ENCODE measurements around the gene KRT74. TPM values are rescaled to one million over a fixed set of nuclear protein-coding genes. Genes with fewer than 3 reads are reported as not detected.

KRT74 gene
- total RNA-seq, 6 experiments from 2014 or later, result not detected

DNA sequence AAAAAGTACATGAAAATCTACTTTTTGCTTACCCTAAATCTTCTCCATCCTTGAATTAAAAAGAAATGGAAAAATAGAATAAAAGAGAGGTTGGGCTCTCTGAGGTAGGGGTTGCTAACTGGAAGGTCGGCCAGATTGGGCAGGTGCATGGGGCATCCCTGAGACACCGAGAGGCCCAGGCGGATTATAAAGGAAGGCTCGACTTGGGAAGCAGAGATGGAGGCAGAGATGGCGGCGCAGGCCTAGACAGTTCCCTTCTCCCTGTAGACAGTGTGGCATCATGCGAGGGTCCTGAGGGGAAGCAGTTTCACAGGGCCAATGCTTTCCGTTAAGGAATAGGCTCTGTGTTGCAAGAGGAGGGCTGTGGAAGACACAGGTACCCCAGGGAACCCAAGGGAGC is 3.7 kb upstream of the KRT74 start:
- Histone ChIP-seq H3K4me1 (no peaks in the 10 kb centered on the region), H3K4me3 (no peak overlapping the region), H3K27ac (no peak overlapping the region), H3K27me3 (no peaks in the 10 kb centered on the region), H3K9me3 (no peaks in the 10 kb centered on the region), H3K36me3 (no peaks in the 10 kb centered on the region)
- TF ChIP-seq POLR2A (IDR thresholded peaks at IDR 0.05), result no peak
- TF ChIP-seq, protein P1, sequence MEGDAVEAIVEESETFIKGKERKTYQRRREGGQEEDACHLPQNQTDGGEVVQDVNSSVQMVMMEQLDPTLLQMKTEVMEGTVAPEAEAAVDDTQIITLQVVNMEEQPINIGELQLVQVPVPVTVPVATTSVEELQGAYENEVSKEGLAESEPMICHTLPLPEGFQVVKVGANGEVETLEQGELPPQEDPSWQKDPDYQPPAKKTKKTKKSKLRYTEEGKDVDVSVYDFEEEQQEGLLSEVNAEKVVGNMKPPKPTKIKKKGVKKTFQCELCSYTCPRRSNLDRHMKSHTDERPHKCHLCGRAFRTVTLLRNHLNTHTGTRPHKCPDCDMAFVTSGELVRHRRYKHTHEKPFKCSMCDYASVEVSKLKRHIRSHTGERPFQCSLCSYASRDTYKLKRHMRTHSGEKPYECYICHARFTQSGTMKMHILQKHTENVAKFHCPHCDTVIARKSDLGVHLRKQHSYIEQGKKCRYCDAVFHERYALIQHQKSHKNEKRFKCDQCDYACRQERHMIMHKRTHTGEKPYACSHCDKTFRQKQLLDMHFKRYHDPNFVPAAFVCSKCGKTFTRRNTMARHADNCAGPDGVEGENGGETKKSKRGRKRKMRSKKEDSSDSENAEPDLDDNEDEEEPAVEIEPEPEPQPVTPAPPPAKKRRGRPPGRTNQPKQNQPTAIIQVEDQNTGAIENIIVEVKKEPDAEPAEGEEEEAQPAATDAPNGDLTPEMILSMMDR (IDR thresholded peaks at IDR 0.05), result no peak
- ATAC-seq, result no peak
- 77% methylated on average over 4 of the region's 8 CpGs for WGBS (ENCODE audit: insufficient coverage, low coverage, low lambda C conversion rate, missing lambda C conversion rate)
- intact Hi-C loops (cut with DNase I), result loop anchor here in 1 of 2 donors (10.0 kb wide), 1 partner anchor 397 kb away; no protein-coding TSS in a partner anchor
- no peak for DNase-seq

DNA sequence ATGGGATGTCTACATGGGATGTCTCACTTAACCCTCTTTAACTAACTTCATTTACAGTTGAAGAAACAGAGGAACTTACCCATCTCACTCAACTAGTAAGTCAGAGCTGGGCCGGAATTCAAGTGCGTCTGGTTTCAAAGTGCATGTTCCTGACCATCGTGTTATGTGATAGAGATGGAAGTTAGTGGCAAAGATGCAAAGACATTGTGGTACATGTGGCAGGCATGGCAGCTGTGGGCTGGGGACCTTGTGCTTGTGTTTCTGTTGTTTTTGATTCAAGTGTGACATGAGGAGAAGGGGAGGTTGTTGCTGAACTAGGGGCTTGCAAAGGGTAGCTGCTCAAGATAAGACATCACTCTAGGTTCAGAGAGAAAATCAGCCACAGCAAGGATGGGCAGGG is 2.3 kb upstream of the KRT74 start:
- H3K4me3 ChIP-seq, result no peak overlapping the region
- DNase-seq, result no peak
- H3K36me3 ChIP-seq, result no peaks in the 10 kb centered on the region
- 95% methylated on average over 3 of the region's 3 CpGs for WGBS (ENCODE audit: insufficient coverage, low coverage, low lambda C conversion rate, missing lambda C conversion rate)
- H3K4me1 ChIP-seq, result no peaks in the 10 kb centered on the region
- intact Hi-C loops (cut with DNase I), result loop anchor here in 1 of 2 donors (10.0 kb wide), 1 partner anchor 399 kb away; no protein-coding TSS in a partner anchor
- no peak for ATAC-seq
- no peak overlapping the region for H3K27ac ChIP-seq
- no peaks in the 10 kb centered on the region for H3K9me3 ChIP-seq
- no peaks in the 10 kb centered on the region for H3K27me3 ChIP-seq
- TF ChIP-seq, protein P1 (IDR thresholded peaks at IDR 0.05), result no peak
- no peak for TF ChIP-seq POLR2A (IDR thresholded peaks at IDR 0.05)

DNA sequence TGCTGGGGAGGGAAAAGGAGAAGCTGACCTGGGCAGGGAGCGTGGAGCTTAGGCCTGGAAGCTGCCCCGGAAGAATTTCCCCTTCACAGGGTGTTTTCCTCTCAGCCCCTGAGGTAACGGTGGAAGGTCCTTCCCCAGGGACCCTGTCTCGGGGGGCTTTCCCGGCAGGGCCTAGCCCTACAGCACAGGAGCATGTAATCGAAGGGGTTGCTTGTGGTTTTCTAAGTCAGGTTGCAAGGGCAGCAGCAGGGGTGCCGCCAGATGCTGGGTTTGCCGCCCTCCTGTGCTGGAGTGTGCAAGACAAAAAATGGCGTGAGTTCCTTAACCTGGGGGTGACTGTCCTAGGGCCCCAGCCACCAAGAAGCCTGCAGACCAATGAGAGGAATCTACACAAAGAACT is 1.6 kb upstream of the KRT74 start:
- no peaks in the 10 kb centered on the region for H3K27me3 ChIP-seq
- WGBS (ENCODE audit: insufficient coverage, low coverage, low lambda C conversion rate, missing lambda C conversion rate), result 89% methylated on average over 3 of the region's 9 CpGs
- TF ChIP-seq, protein P1 (IDR thresholded peaks at IDR 0.05), result no peak
- intact Hi-C loops (cut with DNase I), result loop anchor here in 1 of 2 donors (10.0 kb wide), 1 partner anchor 400 kb away; no protein-coding TSS in a partner anchor
- H3K27ac ChIP-seq, result no peak overlapping the region
- ATAC-seq (no peak), DNase-seq (no peak)
- no peaks in the 10 kb centered on the region for H3K36me3 ChIP-seq
- H3K4me1 ChIP-seq, result no peaks in the 10 kb centered on the region
- no peaks in the 10 kb centered on the region for H3K9me3 ChIP-seq
- no peak overlapping the region for H3K4me3 ChIP-seq

DNA sequence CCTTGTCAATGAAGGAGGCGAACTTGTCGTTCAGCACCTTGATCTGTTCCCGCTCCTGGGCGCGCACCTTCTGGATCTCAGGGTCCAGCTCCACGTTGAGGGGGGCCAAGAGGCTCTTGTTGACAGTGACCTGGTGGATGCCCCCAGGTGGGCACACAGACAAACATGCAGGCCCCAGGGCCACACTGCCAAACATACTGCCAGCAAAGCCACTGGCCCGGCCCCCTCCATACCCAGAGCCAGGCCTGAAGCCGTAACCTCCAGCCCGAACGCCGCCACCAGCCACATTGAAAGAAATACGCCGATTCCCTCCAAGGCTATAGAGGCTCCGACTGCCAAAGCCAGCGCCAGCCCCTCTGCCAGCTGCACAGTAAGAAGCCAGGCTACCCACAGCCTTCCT is 337 bp downstream of the KRT74 start:
- no peak for ATAC-seq
- H3K4me3 ChIP-seq, result no peak overlapping the region
- H3K36me3 ChIP-seq, result no peaks in the 10 kb centered on the region
- no peak for TF ChIP-seq POLR2A (IDR thresholded peaks at IDR 0.05)
- TF ChIP-seq, protein P1 (IDR thresholded peaks at IDR 0.05), result no peak
- H3K4me1 ChIP-seq, result no peaks in the 10 kb centered on the region
- DNase-seq, result no peak
- H3K27ac ChIP-seq, result no peak overlapping the region
- H3K9me3 ChIP-seq, result no peaks in the 10 kb centered on the region
- H3K27me3 ChIP-seq, result no peaks in the 10 kb centered on the region
- WGBS (ENCODE audit: insufficient coverage, low coverage, low lambda C conversion rate, missing lambda C conversion rate), result 80% methylated on average over 2 of the region's 15 CpGs
- intact Hi-C loops (cut with DNase I), result loop anchor here in 1 of 2 donors (10.0 kb wide), 1 partner anchor 401 kb away; no protein-coding TSS in a partner anchor

DNA sequence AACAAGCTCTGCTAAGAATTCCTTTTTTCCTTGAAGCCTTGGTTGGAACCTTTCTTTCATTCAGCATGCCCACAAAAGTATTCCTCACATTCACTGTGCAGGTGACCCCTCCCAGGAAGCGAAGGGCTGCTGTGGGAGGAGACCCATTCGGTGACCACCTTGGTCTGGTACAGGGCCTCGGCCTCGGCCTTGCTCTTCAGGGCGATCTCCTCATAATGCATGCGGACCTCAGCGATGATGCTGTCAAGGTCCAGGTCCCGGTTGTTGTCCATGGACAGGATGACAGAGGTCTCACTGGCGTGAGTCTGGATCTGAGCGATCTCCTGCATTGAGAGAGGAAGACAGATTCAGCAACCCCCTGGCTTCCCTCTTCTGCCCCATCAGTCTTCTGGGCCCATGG is 3.1 kb downstream of the KRT74 start:
- H3K36me3 ChIP-seq, result no peaks in the 10 kb centered on the region
- no peak for ATAC-seq
- H3K9me3 ChIP-seq, result no peaks in the 10 kb centered on the region
- no peak for TF ChIP-seq POLR2A (IDR thresholded peaks at IDR 0.05)
- TF ChIP-seq, protein P1 (IDR thresholded peaks at IDR 0.05), result no peak
- intact Hi-C loops (cut with DNase I), result loop anchor here in 1 of 2 donors (10.0 kb wide), 1 partner anchor 404 kb away; no protein-coding TSS in a partner anchor
- no peaks in the 10 kb centered on the region for H3K4me1 ChIP-seq
- 96% methylated on average over 3 of the region's 10 CpGs for WGBS (ENCODE audit: insufficient coverage, low coverage, low lambda C conversion rate, missing lambda C conversion rate)
- no peaks in the 10 kb centered on the region for H3K27me3 ChIP-seq
- H3K27ac ChIP-seq, result no peak overlapping the region
- no peak overlapping the region for H3K4me3 ChIP-seq
- no peak for DNase-seq
